GM12864 (cell line): ENCODE measurements around the gene ALK.

Experiments
- DNase-seq: peaks from one replicate; pipeline ENCODE4 v3.0.0-alpha.2; 2011; ENCODE audit warnings: low read depth
- H3K4me3 ChIP-seq: 2 replicates; pipeline ENCODE4 v1.5.1; 2011; ENCODE audit warnings: mild to moderate bottlenecking, low read depth, low read length, control low read depth
- TF ChIP-seq, protein P1 (sequence below): IDR thresholded peaks from 2 replicates; pipeline ENCODE4 v1.5.1; 2011; ENCODE audit warnings: low read depth, mild to moderate bottlenecking, moderate library complexity, low read length, control low read depth, inconsistent platforms; ENCODE audit errors: missing control alignments

ALK gene

DNA sequence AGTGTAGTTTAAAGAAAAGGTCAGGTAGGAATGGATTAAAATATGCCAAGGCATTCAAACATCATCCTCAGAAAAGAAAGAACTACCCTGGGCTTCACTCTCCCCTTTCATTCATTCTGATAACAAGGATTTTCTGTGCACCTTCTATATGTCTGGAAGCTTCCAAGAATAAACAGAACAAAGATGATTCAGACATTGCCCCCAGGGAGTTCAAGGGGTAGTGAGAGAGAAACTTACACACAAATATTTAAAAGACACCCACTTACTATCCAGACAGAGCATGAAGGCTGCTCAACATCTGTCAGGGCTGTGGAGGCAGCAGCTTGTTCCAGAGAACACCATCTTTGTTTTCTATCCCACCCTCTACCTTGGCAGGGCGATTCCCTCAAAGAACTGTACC, 140.5 kb downstream of the ALK start:
- no peak overlapping the region for H3K4me3 ChIP-seq
- TF ChIP-seq, protein P1, sequence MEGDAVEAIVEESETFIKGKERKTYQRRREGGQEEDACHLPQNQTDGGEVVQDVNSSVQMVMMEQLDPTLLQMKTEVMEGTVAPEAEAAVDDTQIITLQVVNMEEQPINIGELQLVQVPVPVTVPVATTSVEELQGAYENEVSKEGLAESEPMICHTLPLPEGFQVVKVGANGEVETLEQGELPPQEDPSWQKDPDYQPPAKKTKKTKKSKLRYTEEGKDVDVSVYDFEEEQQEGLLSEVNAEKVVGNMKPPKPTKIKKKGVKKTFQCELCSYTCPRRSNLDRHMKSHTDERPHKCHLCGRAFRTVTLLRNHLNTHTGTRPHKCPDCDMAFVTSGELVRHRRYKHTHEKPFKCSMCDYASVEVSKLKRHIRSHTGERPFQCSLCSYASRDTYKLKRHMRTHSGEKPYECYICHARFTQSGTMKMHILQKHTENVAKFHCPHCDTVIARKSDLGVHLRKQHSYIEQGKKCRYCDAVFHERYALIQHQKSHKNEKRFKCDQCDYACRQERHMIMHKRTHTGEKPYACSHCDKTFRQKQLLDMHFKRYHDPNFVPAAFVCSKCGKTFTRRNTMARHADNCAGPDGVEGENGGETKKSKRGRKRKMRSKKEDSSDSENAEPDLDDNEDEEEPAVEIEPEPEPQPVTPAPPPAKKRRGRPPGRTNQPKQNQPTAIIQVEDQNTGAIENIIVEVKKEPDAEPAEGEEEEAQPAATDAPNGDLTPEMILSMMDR: no peak
- DNase-seq: no peak

DNA sequence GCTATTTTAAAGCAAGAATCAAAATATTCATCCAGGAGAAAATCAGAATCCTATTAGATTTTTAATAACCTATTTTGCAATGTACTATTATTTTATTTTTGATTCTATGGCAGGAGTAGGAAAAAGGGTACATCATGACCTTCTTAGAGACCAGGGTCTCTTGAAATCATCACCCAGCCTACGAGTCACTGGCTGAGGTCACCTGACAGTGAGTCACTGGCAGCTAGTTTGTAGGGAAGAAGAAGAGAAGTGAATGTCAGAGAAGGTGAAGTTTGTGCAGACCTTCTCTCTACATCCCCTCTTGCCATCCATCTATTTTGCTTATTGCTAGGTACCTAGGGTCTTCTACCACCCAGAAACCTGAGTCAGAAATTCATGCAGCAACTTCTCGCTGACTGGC, 144.2 kb downstream of the ALK start:
- TF ChIP-seq, protein P1: no peak
- no peak for DNase-seq
- no peak overlapping the region for H3K4me3 ChIP-seq

DNA sequence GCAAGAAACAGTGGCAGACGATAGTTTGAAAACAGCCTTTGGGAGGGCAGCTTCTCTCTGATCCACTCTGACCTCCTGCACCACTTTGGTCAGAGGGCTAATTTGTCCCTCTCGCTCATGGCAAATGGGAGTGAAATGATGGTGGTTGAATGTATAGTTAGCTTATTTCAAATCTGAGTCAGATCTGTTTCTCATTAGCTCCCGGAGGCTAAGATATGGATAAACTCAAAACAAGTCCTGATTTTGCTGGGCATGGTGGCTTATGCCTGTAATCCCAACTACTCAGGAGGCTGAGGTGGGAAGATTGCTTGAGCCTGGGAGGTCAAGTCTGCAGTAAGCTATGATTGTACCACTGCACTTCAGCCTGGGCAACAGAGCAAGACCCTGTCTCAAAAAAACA, 145.0 kb downstream of the ALK start:
- no peak overlapping the region for H3K4me3 ChIP-seq
- TF ChIP-seq, protein P1: no peak
- no peak for DNase-seq

DNA sequence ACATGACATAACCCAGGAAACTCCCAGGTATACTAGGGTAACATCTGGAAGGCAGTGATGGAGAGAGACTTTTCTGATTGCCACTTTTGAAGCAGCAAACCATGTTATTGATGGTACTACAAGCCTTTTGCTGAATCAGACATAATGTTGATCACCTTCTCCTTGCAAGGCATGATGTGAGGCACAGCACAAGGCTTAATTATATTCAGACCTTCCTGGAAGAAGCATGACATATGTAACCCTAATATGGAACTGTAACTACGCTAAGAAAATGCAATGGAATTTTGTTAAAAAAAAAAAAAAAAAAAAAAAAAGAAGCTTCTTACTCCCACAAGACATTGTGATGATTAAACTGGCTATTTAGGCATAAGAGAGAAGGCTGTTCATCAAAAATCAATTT, 145.4 kb downstream of the ALK start:
- DNase-seq: no peak
- TF ChIP-seq, protein P1: no peak
- H3K4me3 ChIP-seq: no peak overlapping the region

DNA sequence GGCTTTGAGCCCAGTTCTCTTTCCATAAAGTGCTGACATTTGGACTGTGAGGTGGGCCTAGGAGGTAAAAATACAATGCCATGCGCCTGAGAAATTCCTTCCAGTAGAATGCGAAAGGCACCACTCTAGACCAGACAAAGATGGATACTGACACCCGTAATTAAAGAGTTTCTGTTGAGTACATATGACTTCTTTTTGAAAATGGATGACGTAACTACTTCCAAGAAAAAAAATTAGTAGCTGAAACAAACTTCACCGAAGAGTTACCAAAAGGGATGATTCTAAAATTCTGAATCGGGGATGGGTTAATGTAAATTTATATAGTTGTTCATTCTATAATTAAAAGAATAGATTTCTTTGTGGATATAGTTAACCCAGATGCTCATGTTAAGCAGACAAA, 146.8 kb downstream of the ALK start:
- TF ChIP-seq, protein P1: no peak
- DNase-seq: no peak
- H3K4me3 ChIP-seq: no peak overlapping the region

DNA sequence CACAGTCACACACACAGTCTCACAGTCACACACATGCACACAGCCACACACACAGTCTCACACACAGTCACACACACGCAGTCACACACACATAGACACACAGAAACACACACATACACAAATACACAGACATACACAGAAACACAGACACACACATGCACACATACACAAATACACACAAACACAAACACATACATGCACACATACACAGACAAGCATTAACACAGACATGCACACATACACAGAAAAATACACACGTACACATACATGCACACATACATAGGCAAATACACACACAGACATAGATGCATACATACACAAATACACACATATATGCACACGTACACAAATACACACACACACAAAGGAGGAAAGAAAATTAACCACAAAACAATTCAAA, 150.5 kb downstream of the ALK start:
- TF ChIP-seq, protein P1: no peak
- DNase-seq: no peak
- no peak overlapping the region for H3K4me3 ChIP-seq

DNA sequence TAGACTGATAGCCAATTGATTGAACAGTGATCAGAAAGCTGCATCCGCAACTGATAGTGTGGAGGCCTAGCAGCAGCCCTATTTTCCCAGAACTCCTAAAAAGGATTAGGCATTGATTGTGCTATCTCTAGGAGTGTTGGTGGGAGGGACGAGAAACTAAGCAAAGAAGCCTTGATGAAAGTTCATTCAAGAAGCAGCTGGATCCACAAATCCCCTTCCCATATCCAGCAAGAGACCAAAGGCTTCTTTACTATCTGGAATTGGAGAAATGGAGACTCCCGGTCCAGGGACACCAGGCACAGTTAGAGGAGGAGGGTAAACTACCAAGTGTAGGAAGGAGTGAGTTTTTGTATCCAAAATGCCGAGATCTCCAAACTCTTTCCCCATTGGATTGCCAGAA, 151.5 kb downstream of the ALK start:
- no peak overlapping the region for H3K4me3 ChIP-seq
- TF ChIP-seq, protein P1: no peak
- no peak for DNase-seq
